Mucosa of descending colon (tissue), 3 donors: ENCODE data around the gene PDPN. TPM values are rescaled to one million over a fixed set of nuclear protein-coding genes. Genes with fewer than 3 reads are reported as not detected.

ENCODE experiments used
- ATAC-seq: fragments of 200-7000 bp; cut with Tn5 transposase; one replicate; pipeline ENCODE4 v1.9.1; 2020; ENCODE audit warnings: mild to moderate bottlenecking, moderate library complexity
- DNase-seq, 3 donors: peaks; one replicate each; pipeline ENCODE4 v3.0.0-alpha.2; 2020
- H3K36me3 ChIP-seq: fragments of 200-600 bp; one replicate; pipeline ENCODE4 v1.8.0; 2021; ENCODE audit warnings: low read depth, mild to moderate bottlenecking
- H3K4me1 ChIP-seq: fragments of 200-600 bp; one replicate; pipeline ENCODE4 v1.8.0; 2021; ENCODE audit warnings: low read depth, mild to moderate bottlenecking
- H3K4me3 ChIP-seq: fragments of 200-600 bp; one replicate; pipeline ENCODE4 v1.8.0; 2021; ENCODE audit warnings: mild to moderate bottlenecking
- H3K9me3 ChIP-seq: fragments of 200-600 bp; one replicate; pipeline ENCODE4 v1.8.0; 2021; ENCODE audit warnings: mild to moderate bottlenecking
- intact Hi-C, 2 donors: fragments of 100-400 bp; cut with DNase I in 1 of 2; cut with micrococcal nuclease in 1 of 2; formaldehyde crosslinking; loops; one replicate each; pipeline versions ENCODE4 v1.11.0 to v1.11.1; 2022; cut with DNase I, micrococcal nuclease
- total RNA-seq, 3 donors: library from RNA; stranded (reverse); fragmentation: NEBNext Ultra II Directional in 2 of 3; extraction: Animal tissue kit (Norgen Biotek cat#: 25700) in 2 of 3; gene quantifications; one replicate each; pipeline versions ENCODE4 v1.2.1 to v1.2.4, GENCODE V29; 2021 to 2023
- TF ChIP-seq, protein P1 (sequence below): fragments of 200-600 bp; IDR thresholded peaks from one replicate; pipeline ENCODE4 v1.8.0; 2022; ENCODE audit warnings: antibody characterized with exemption, mild to moderate bottlenecking
- donor health status: DM: no; HTN: no; CAD: no; lungs with moderate emphysema.
- donor health status: DM: no; HTN: no; CAD: no.
- donor health status: DM: no; HTN: yes; CAD: no.

PDPN gene
- total RNA-seq, 3 donors from 2014 or later = 1.0 to 12.8 (median 12.6) TPM

DNA sequence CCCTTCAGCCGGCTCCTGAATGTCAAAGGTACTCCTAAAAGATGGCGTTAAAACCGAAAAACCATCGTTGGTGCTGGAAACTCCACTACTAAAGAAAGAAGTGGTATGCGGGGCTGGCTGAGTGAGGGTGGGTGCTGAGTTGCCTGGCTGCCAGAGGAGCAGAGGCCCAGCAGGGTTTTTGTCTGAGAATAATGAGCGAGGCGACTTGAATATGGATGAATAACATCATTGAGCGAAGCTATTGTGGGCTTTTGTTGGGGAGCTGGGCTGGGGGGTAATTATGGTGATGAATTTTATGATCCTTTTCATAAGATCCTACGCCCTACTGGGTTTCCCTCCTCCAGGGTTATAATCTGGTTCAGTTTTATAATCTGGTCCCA is 2.0 kb downstream of the PDPN start:
- intact Hi-C loops = no loop called here
- no peaks in the 10 kb centered on the region for H3K36me3 ChIP-seq
- TF ChIP-seq, protein P1, sequence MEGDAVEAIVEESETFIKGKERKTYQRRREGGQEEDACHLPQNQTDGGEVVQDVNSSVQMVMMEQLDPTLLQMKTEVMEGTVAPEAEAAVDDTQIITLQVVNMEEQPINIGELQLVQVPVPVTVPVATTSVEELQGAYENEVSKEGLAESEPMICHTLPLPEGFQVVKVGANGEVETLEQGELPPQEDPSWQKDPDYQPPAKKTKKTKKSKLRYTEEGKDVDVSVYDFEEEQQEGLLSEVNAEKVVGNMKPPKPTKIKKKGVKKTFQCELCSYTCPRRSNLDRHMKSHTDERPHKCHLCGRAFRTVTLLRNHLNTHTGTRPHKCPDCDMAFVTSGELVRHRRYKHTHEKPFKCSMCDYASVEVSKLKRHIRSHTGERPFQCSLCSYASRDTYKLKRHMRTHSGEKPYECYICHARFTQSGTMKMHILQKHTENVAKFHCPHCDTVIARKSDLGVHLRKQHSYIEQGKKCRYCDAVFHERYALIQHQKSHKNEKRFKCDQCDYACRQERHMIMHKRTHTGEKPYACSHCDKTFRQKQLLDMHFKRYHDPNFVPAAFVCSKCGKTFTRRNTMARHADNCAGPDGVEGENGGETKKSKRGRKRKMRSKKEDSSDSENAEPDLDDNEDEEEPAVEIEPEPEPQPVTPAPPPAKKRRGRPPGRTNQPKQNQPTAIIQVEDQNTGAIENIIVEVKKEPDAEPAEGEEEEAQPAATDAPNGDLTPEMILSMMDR = no peak
- no peaks in the 10 kb centered on the region for H3K9me3 ChIP-seq
- no peak overlapping the region for H3K4me3 ChIP-seq
- ATAC-seq (no peak), DNase-seq (no peak)
- no peaks in the 10 kb centered on the region for H3K4me1 ChIP-seq

DNA sequence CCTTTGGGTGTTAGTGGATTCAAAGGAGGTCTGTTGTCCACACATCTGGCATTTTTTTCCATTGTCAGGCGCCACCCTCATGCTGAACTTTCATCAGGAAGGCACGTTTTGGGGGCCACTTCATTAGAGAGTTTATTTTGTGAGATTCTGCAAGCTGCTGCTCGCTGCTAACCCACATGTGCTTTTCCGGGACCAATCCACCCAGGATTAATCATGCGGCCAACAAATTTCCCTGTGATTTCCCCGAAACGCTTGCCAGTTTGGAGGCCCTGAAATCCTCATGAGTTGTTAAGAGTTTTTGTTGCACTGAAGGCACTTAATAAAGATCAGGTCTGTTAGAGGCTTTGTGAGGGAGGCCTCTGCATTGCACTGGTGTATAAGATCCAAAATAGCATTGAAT is 2.4 kb downstream of the PDPN start:
- Histone ChIP-seq H3K4me1 (no peaks in the 10 kb centered on the region), H3K36me3 (no peaks in the 10 kb centered on the region), H3K9me3 (no peaks in the 10 kb centered on the region), H3K4me3 (no peak overlapping the region)
- DNase-seq (no peak), ATAC-seq (no peak)
- intact Hi-C loops = no loop called here
- TF ChIP-seq, protein P1 = no peak

DNA sequence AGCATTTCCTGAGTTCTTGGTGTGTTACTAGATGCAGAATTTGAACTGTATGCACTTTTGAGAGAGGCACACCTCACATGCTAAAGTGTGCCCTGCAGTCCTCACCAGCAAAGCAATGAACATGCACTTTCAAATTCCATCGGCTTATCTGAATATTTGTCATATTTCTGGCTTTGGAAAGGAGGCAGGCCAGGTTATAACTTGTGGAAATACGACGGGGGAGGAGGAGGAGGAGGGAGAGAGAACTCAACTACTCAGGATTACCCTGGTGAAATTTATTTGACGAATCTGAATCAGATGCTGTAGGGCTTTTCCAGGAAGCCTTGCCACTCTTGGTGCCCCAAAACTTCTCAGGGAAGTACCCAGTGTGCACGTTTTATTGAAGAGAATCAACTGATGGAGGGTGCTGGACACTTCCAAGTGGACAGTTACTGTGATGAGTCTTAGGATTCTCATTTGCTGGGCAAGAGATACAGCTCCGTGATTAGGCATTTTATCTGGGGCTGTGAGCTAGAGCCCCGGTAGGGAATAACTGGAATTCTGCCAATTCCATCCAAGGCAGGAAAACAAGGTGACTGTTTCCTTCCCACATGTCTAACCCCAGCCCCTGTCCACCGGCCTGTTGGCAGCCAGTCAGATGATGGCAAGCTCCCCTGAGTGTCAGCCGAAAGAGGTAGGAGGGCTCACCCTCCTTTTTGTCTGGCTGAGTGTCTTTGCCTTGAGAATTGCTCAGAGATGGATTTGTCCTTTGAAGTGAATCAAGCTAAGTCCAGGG is 3.8 kb downstream of the PDPN start:
- TF ChIP-seq, protein P1 = no peak
- H3K4me3 ChIP-seq = no peak overlapping the region
- intact Hi-C loops = no loop called here
- DNase-seq = no peak
- ATAC-seq = no peak
- H3K9me3 ChIP-seq = no peaks in the 10 kb centered on the region
- no peaks in the 10 kb centered on the region for H3K4me1 ChIP-seq
- no peaks in the 10 kb centered on the region for H3K36me3 ChIP-seq

DNA sequence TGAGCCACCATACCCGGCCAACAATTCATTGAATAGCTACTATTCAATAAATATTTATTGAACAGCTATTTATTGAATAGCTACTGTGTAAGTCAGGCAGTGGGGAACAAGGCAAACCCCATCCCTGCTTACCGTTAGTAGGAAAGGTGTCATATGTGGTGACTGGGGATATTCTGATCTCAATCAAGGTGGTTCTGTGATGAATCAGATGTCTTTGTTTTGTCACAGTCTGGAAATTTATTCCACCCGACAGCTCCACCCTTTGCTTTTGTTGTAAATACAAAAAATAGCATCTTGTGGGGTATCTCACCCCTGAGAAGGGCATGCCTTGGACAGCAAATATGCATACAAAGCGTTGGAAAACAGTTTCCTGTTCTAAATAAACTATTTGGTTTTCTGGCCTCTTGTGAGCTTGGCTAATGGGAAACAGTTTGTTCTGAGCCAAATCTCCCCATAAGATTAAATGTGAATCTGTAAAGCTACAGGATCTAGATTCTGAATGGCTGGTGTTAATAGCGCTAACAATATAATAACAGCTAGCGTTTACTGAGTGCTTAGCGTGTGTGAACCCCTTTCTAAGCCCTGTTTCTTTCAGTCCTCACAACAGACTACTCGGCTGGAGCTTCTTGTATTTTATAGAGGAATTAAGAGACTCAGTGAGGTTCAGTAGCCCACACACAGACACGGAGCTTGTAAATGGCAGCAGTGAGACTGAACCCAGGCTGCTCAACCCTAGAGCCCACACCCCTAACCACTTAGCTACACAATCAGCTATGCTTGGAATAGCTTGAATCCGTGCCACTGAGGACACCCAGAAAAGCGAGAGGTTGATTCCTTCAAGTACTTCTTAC is 5.5 kb downstream of the PDPN start:
- ATAC-seq (no peak), DNase-seq (no peak)
- TF ChIP-seq, protein P1 = no peak
- H3K4me3 ChIP-seq = no peak overlapping the region
- intact Hi-C loops = no loop called here
- no peaks in the 10 kb centered on the region for H3K36me3 ChIP-seq
- H3K9me3 ChIP-seq = no peaks in the 10 kb centered on the region
- H3K4me1 ChIP-seq = no peaks in the 10 kb centered on the region

DNA sequence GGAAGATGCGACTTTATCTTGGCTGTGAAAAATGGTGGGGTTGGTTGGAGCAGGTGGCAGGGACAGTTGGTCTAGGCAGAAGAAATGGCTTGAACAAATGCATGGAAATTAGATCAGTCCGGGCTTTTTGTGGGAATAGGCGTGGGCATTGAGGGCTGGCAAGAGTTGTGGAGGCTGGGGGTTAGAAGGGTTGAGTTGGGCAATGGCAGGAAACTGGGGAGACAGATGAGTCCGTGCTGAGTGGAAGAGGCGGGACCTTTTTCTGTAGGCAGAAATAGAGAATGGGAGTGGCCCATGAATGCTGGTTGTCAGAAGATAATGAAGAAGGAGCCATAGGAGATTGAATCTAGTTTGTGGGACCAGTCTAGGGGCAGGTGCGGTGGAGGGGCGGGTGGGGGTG is 6.9 kb downstream of the PDPN start:
- Histone ChIP-seq H3K9me3 (no peaks in the 10 kb centered on the region), H3K36me3 (no peaks in the 10 kb centered on the region), H3K4me1 (no peaks in the 10 kb centered on the region), H3K4me3 (no peak overlapping the region)
- intact Hi-C loops = no loop called here
- TF ChIP-seq, protein P1 = no peak
- ATAC-seq = no peak
- DNase-seq = no peak
